Muscle layer of duodenum (tissue), 2 donors: ENCODE data around the gene RAB40B.

ENCODE experiments used
- H3K27ac ChIP-seq: one replicate; pipeline ENCODE4 v1.7.0; 2013; ENCODE audit warnings: mild to moderate bottlenecking, low read length
- H3K27me3 ChIP-seq: one replicate; pipeline ENCODE4 v1.7.0; 2013; ENCODE audit warnings: low read depth, mild to moderate bottlenecking, control low read depth, low read length
- H3K36me3 ChIP-seq, 2 donors: one replicate each; pipeline ENCODE4 v1.7.0; 2013; ENCODE audit warnings: low read length in 2 of 2, control low read depth in 1 of 2, mild to moderate bottlenecking in 1 of 2; ENCODE audit not compliant: insufficient read depth in 2 of 2, control insufficient read depth in 1 of 2
- H3K4me1 ChIP-seq, 2 donors: one replicate each; pipeline ENCODE4 v1.7.0; 2013; ENCODE audit warnings: low read length in 2 of 2, mild to moderate bottlenecking in 2 of 2, control low read depth in 1 of 2, moderate library complexity in 1 of 2; ENCODE audit not compliant: insufficient read depth in 2 of 2, control insufficient read depth in 1 of 2
- H3K4me3 ChIP-seq, 2 donors: one replicate each; pipeline ENCODE4 v1.7.0; 2013; ENCODE audit warnings: low read length in 2 of 2, low read depth in 1 of 2, mild to moderate bottlenecking in 1 of 2
- H3K9me3 ChIP-seq, 2 donors: one replicate each; pipeline ENCODE4 v1.7.0; 2013; ENCODE audit warnings: low read length in 2 of 2, control low read depth in 1 of 2, mild to moderate bottlenecking in 1 of 2; ENCODE audit not compliant: control insufficient read depth in 1 of 2
- donor health status: healthy.

The RAB40B gene

GRCh38 chr17:82674656-82675475 lies 23.6 kb downstream of the RAB40B start:
- H3K27me3 ChIP-seq, result no peaks in the 10 kb centered on the region
- H3K9me3 ChIP-seq, result no peaks in the 10 kb centered on the region
- no peaks in the 10 kb centered on the region for H3K36me3 ChIP-seq
- no peak overlapping the region for H3K4me3 ChIP-seq
- no peaks in the 10 kb centered on the region for H3K4me1 ChIP-seq
- H3K27ac ChIP-seq, result no peak overlapping the region

- Histone ChIP-seq H3K27ac (no peak overlapping the region), H3K36me3 (no peaks in the 10 kb centered on the region), H3K4me1 (peaks cover 3 to 5% of the 10 kb centered on the region in 2 donors), H3K9me3 (no peaks in the 10 kb centered on the region), H3K4me3 (no peak overlapping the region), H3K27me3 (no peaks in the 10 kb centered on the region)
Measured at GRCh38 chr17:82670661-82671450, 27.6 kb downstream of the RAB40B start.

GRCh38 chr17:82668631-82669099 lies 29.8 kb downstream of the RAB40B start:
- peaks cover 3 to 5% of the 10 kb centered on the region in 2 donors for H3K4me1 ChIP-seq
- no peaks in the 10 kb centered on the region for H3K9me3 ChIP-seq
- no peak overlapping the region for H3K27ac ChIP-seq
- no peaks in the 10 kb centered on the region for H3K27me3 ChIP-seq
- H3K4me3 ChIP-seq, result no peak overlapping the region
- H3K36me3 ChIP-seq, result peaks cover 0 to 5% of the 10 kb centered on the region in 2 donors

- Histone ChIP-seq H3K9me3 (no peaks in the 10 kb centered on the region), H3K4me1 (peaks cover 3 to 5% of the 10 kb centered on the region in 2 donors), H3K4me3 (no peak overlapping the region), H3K36me3 (peaks cover 0 to 5% of the 10 kb centered on the region in 2 donors), H3K27ac (no peak overlapping the region), H3K27me3 (no peaks in the 10 kb centered on the region)
Measured at GRCh38 chr17:82668024-82668630, 30.4 kb downstream of the RAB40B start.

GRCh38 chr17:82667668-82668000 lies 30.9 kb downstream of the RAB40B start:
- Histone ChIP-seq H3K9me3 (no peaks in the 10 kb centered on the region), H3K27me3 (no peaks in the 10 kb centered on the region), H3K27ac (no peak overlapping the region), H3K36me3 (peaks cover 0 to 5% of the 10 kb centered on the region in 2 donors), H3K4me1 (peaks cover 3 to 5% of the 10 kb centered on the region in 2 donors), H3K4me3 (no peak overlapping the region)

GRCh38 chr17:82666931-82667667 lies 31.4 kb downstream of the RAB40B start:
- Histone ChIP-seq H3K4me3 (no peak overlapping the region), H3K27me3 (no peaks in the 10 kb centered on the region), H3K9me3 (no peaks in the 10 kb centered on the region), H3K4me1 (peaks cover 3 to 5% of the 10 kb centered on the region in 2 donors), H3K27ac (no peak overlapping the region), H3K36me3 (peaks cover 0 to 10% of the 10 kb centered on the region in 2 donors)

- Histone ChIP-seq H3K4me1 (peaks cover 3 to 5% of the 10 kb centered on the region in 2 donors), H3K27ac (no peak overlapping the region), H3K9me3 (no peaks in the 10 kb centered on the region), H3K36me3 (peaks cover 0 to 13% of the 10 kb centered on the region in 2 donors), H3K27me3 (no peaks in the 10 kb centered on the region), H3K4me3 (no peak overlapping the region)
Measured at GRCh38 chr17:82665891-82666290, 32.6 kb downstream of the RAB40B start.

- H3K4me3 ChIP-seq, result no peak overlapping the region
- H3K4me1 ChIP-seq, result peaks cover 3 to 5% of the 10 kb centered on the region in 2 donors
- no peaks in the 10 kb centered on the region for H3K27me3 ChIP-seq
- H3K36me3 ChIP-seq, result peaks cover 0 to 13% of the 10 kb centered on the region in 2 donors
- H3K9me3 ChIP-seq, result no peaks in the 10 kb centered on the region
- no peak overlapping the region for H3K27ac ChIP-seq
Measured at GRCh38 chr17:82665217-82665616, 33.3 kb downstream of the RAB40B start.

GRCh38 chr17:82664701-82665182 lies 33.8 kb downstream of the RAB40B start:
- Histone ChIP-seq H3K27ac (no peak overlapping the region), H3K27me3 (no peaks in the 10 kb centered on the region), H3K4me3 (no peak overlapping the region), H3K4me1 (peaks cover 3 to 5% of the 10 kb centered on the region in 2 donors), H3K9me3 (no peaks in the 10 kb centered on the region), H3K36me3 (peaks cover 0 to 13% of the 10 kb centered on the region in 2 donors)

GRCh38 chr17:82664276-82664575 lies 34.3 kb downstream of the RAB40B start:
- no peak overlapping the region for H3K4me3 ChIP-seq
- peaks cover 0 to 16% of the 10 kb centered on the region in 2 donors for H3K36me3 ChIP-seq
- H3K9me3 ChIP-seq, result no peaks in the 10 kb centered on the region
- H3K27me3 ChIP-seq, result no peaks in the 10 kb centered on the region
- no peak overlapping the region for H3K27ac ChIP-seq
- H3K4me1 ChIP-seq, result peaks cover 0 to 5% of the 10 kb centered on the region in 2 donors
